LNCaP clone FGC (cell line): ENCODE data around the gene PTPRG.

Experiments
- DNase-seq: peaks from one replicate; pipeline ENCODE4 v3.0.0-alpha.2; 2011; ENCODE audit warnings: low read depth
- H3K4me3 ChIP-seq: 2 replicates; pipeline ENCODE4 v1.5.1; 2011; ENCODE audit warnings: mild to moderate bottlenecking, low read depth, low read length, control low read depth
- CTCF ChIP-seq: IDR thresholded peaks from 2 replicates; pipeline ENCODE4 v1.5.1; 2012; ENCODE audit warnings: mild to moderate bottlenecking; ENCODE audit not compliant: control insufficient read depth, insufficient read depth; ENCODE audit errors: extremely low read depth

Gene PTPRG

GRCh38 chr3:61575893-61576292 lies 14.5 kb downstream of the PTPRG start:
- no peak overlapping the region for H3K4me3 ChIP-seq
- TF ChIP-seq CTCF = no peak
- DNase-seq = peak; percentile 81

GRCh38 chr3:61577760-61578159 lies 16.4 kb downstream of the PTPRG start:
- no peak for TF ChIP-seq CTCF
- DNase-seq = no peak
- H3K4me3 ChIP-seq = no peak overlapping the region

GRCh38 chr3:61578667-61579367 lies 17.4 kb downstream of the PTPRG start:
- H3K4me3 ChIP-seq = no peak overlapping the region
- no peak for DNase-seq
- TF ChIP-seq CTCF = no peak

GRCh38 chr3:61579685-61580084 lies 18.3 kb downstream of the PTPRG start:
- TF ChIP-seq CTCF = no peak
- H3K4me3 ChIP-seq = no peak overlapping the region
- DNase-seq = no peak

- H3K4me3 ChIP-seq = no peak overlapping the region
- TF ChIP-seq CTCF = no peak
- no peak for DNase-seq
Observed at GRCh38 chr3:61580982-61581643, 19.7 kb downstream of the PTPRG start.

GRCh38 chr3:61582287-61582686 lies 20.9 kb downstream of the PTPRG start:
- H3K4me3 ChIP-seq = no peak overlapping the region
- DNase-seq = no peak
- TF ChIP-seq CTCF = no peak
